ENCODE data around the gene KRTAP12-4.

DNA sequence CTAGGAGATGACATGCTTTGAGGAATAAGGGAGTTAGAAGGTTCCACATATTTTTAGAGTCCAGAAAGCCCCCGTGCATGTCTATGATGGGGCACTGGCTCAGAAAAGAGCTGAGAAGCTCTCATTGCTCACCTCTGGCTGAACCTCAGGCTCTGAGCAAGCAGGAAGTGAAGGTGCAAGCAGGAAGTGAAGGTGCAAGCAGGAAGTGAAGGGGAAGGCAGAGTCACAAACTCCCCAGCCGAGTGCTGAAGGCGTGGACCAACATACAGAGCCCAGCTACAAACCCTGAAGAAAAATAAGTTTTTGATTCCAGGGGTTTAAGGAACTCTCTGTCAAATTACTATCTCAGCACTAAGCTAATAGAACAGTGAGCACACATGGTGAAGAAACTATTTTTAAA lies 35.5 kb downstream of the KRTAP12-4 start:
- TF ChIP-seq RAD21 (IDR thresholded peaks at IDR 0.05; ENCODE audit: low read depth) = no peak
- TF ChIP-seq EP300 (IDR thresholded peaks at IDR 0.05; ENCODE audit: borderline replicate concordance) = no peak
- no peak for TF ChIP-seq TAF1 (IDR thresholded peaks at IDR 0.05; ENCODE audit: low read depth)
